ENCODE data around the gene SMIM35.

GRCh38 chr11:118105657-118106305 is 19.0 kb upstream of the SMIM35 start:
- TF ChIP-seq, protein P1, sequence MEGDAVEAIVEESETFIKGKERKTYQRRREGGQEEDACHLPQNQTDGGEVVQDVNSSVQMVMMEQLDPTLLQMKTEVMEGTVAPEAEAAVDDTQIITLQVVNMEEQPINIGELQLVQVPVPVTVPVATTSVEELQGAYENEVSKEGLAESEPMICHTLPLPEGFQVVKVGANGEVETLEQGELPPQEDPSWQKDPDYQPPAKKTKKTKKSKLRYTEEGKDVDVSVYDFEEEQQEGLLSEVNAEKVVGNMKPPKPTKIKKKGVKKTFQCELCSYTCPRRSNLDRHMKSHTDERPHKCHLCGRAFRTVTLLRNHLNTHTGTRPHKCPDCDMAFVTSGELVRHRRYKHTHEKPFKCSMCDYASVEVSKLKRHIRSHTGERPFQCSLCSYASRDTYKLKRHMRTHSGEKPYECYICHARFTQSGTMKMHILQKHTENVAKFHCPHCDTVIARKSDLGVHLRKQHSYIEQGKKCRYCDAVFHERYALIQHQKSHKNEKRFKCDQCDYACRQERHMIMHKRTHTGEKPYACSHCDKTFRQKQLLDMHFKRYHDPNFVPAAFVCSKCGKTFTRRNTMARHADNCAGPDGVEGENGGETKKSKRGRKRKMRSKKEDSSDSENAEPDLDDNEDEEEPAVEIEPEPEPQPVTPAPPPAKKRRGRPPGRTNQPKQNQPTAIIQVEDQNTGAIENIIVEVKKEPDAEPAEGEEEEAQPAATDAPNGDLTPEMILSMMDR (IDR thresholded peaks at IDR 0.05): no peak
- TF ChIP-seq POLR2A (IDR thresholded peaks at IDR 0.05): no peak
- TF ChIP-seq POLR2AphosphoS5 (IDR thresholded peaks at IDR 0.05): no peak

Data from breast epithelium (tissue), 3 donors.